HUES64 (cell line): Measurements from ENCODE around the gene KCNQ5.

Source experiments
- H3K27ac ChIP-seq: 2 replicates; pipeline ENCODE4 v1.7.0; 2013; ENCODE audit warnings: low read depth, low read length, inconsistent platforms
- H3K27me3 ChIP-seq: 2 replicates; pipeline ENCODE4 v1.6.1; 2013; ENCODE audit warnings: mild to moderate bottlenecking, low read length; ENCODE audit not compliant: insufficient read depth
- H3K36me3 ChIP-seq: 2 replicates; pipeline ENCODE4 v1.6.1; 2013; ENCODE audit warnings: mild to moderate bottlenecking, low read length; ENCODE audit not compliant: insufficient read depth
- H3K4me1 ChIP-seq: 2 replicates; pipeline ENCODE4 v1.6.1; 2013; ENCODE audit warnings: mild to moderate bottlenecking, low read length, moderate library complexity; ENCODE audit not compliant: insufficient read depth
- H3K4me3 ChIP-seq: 2 replicates; pipeline ENCODE4 v1.5.1; 2013; ENCODE audit warnings: mild to moderate bottlenecking, low read length, moderate library complexity
- H3K9ac ChIP-seq: 2 replicates; pipeline ENCODE4 v1.6.1; 2013; ENCODE audit warnings: mild to moderate bottlenecking, low read depth, low read length
- H3K9me3 ChIP-seq: 2 replicates; pipeline ENCODE4 v1.6.1; 2013; ENCODE audit warnings: low read depth, low read length; ENCODE audit not compliant: insufficient read depth
- WGBS: fragments of 150-250, 120-280 bp; methylation state at CpG from one replicate; pipeline ENCODE4 v1.1.7; 2013; ENCODE audit warnings: missing lambda C conversion rate; 5-methylcytosine and 5-hydroxymethylcytosine counted together

Gene KCNQ5

DNA sequence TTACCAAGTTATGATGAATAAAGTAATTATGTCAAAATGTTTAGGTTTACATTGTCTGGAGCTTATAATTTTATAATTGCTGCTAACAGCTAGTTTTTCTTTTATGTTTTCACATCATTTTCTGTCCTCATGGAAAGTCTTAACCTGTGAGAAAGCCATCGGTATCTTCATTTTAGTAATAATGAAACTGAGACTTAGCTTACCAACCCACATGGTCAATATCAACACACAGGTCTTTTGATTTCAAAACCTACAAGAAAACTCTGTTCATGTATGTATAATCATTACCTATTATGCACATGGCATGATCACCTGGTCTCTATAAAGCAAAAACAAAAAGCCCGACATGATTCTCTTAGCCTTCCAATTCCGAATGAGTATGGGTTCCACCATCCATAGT, 61.9 kb downstream of the KCNQ5 start:
- no peak overlapping the region for H3K4me3 ChIP-seq
- 98% methylated on average over 3 of the region's 3 CpGs for WGBS
- H3K9me3 ChIP-seq: no peaks in the 10 kb centered on the region

DNA sequence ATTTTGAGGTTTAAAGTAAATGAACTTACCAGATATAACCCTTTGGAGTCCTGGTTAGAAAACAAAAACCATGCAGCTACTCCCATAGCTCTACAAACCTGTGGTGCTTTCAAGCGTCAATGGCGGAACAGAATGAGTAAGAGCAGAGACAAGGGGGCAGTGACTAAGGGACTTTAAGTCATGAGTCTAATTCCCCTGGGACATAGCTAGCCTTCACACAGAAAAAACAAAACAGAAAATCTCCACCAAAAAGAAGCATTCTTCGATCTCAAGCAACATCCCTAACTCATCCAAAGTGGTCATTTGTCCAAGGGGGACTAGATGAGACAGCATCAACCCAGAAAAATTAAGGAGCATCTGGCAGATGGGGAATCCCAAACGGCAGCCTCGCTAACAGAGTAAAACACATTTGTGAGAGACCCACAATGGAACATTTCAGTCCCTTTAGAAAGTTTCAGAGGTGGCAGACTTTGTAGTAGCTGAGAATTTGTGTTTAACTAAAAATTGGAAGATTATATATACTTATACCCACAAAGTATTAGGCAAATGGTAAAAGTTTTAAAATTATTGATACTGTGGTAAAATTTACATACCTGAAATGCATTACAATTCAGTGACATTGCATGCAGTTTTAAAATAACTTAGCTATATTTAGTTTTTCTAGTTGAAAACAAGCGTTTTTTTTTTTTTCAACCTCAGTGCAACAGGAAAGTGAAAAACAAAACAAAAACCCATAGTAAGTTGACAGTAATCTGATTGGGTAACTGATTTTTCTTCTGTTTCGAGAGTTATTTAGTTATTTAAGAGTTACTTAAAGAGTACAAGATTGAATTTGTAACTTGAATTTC, 67.5 kb downstream of the KCNQ5 start:
- Histone ChIP-seq H3K36me3 (no peaks in the 10 kb centered on the region), H3K4me3 (no peak overlapping the region), H3K4me1 (no peaks in the 10 kb centered on the region), H3K27me3 (no peaks in the 10 kb centered on the region), H3K27ac (no peak overlapping the region), H3K9ac (no peak overlapping the region), H3K9me3 (no peaks in the 10 kb centered on the region)
- WGBS: 97% methylated on average over 6 of the region's 7 CpGs

More for the DNA sequence above, 61.9 kb downstream of the KCNQ5 start:
- no peaks in the 10 kb centered on the region for H3K27me3 ChIP-seq
- H3K27ac ChIP-seq: no peak overlapping the region
- H3K36me3 ChIP-seq: no peaks in the 10 kb centered on the region
- no peak overlapping the region for H3K9ac ChIP-seq
- H3K4me1 ChIP-seq: no peaks in the 10 kb centered on the region

DNA sequence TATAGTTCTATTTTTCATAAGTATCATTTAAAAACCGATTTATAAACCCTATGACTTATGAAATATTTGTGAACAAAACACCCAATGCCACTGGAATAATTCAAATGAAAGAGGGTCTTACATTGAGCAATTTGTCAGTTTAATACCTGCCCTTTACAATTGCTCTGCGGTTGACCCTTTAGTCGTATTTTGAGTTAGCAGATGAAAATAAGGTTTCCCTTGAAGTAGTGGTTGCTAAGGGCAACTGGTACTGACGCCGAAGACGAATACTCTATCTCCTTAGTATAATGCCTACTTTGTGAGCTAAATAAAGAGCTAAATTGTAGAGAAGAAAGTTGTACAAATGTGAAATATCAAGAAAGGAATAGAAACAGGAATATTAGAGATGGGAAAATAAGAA, 69.4 kb downstream of the KCNQ5 start:
- WGBS: 79% methylated on average over 4 of the region's 6 CpGs

DNA sequence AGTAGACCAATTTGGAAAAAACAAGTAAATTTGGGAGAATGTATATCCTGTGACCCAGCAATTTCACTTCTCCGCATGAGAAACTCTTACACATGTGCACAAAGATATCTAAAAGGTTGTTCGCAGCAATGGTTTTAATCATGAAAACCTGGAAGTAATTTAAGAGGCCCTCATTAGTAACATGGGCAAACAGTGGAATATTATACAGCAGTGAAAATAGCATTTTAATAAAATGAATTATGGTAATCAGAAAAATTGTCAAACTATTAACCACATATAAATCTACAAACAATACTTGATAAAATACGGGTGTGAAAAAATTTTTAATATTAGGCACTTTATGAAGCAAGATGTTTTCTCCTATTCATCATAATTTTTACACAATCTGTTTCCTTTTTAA, 74.2 kb downstream of the KCNQ5 start:
- Histone ChIP-seq H3K36me3 (no peaks in the 10 kb centered on the region), H3K9me3 (no peaks in the 10 kb centered on the region), H3K4me3 (no peak overlapping the region), H3K27ac (no peak overlapping the region), H3K27me3 (no peaks in the 10 kb centered on the region), H3K4me1 (no peaks in the 10 kb centered on the region), H3K9ac (no peak overlapping the region)
- WGBS: 100% methylated on average over 1 of the region's 3 CpGs

More for the DNA sequence above, 69.4 kb downstream of the KCNQ5 start:
- no peak overlapping the region for H3K4me3 ChIP-seq
- no peak overlapping the region for H3K27ac ChIP-seq
- no peak overlapping the region for H3K9ac ChIP-seq
- H3K36me3 ChIP-seq: no peaks in the 10 kb centered on the region
- no peaks in the 10 kb centered on the region for H3K9me3 ChIP-seq
- no peaks in the 10 kb centered on the region for H3K27me3 ChIP-seq
- no peaks in the 10 kb centered on the region for H3K4me1 ChIP-seq

DNA sequence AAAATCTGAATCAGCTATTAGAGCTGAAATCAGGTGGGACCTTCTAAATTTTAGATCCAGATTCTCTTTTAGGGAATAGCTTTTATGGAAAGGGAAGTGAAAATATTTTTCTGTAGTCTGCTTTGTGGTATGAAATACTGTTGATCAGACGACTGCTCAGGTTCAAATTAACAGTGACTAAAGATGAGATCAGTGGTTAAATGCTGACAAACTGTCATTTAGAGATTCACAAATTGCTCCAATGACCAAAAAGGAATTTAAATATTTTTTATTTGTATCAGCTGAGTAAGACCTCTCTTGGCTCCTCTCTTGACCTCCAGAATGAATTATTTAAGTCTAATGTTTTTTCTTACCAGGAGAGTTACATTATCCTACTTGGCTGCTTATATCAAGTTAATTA, 77.3 kb downstream of the KCNQ5 start:
- H3K9ac ChIP-seq: no peak overlapping the region
- H3K27ac ChIP-seq: no peak overlapping the region
- no peaks in the 10 kb centered on the region for H3K9me3 ChIP-seq
- WGBS: 93% methylated on average over 1 of the region's 1 CpG
- H3K4me3 ChIP-seq: no peak overlapping the region
- H3K4me1 ChIP-seq: no peaks in the 10 kb centered on the region
- H3K27me3 ChIP-seq: no peaks in the 10 kb centered on the region
- H3K36me3 ChIP-seq: no peaks in the 10 kb centered on the region

DNA sequence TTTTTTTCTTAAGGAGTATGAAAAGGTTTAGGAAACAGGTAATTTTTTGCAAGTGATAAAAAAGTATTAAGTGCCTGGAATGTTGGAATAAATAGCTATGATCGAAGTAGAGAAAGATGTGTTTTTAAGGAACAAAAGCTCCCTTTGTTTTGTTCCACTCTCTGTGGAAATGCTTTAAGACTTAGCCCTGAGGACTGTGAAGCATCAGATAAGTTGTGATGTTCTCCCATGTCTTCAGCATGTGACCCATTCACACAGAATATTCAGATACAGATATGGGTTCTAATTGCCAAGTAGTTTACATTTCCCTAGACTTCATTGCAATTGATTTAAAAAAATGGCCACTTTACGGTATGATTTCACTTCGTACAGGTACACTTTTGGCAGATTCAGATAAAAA, 80.6 kb downstream of the KCNQ5 start:
- WGBS: 90% methylated on average over 3 of the region's 3 CpGs
- Histone ChIP-seq H3K27ac (no peak overlapping the region), H3K4me3 (no peak overlapping the region), H3K9me3 (no peaks in the 10 kb centered on the region), H3K4me1 (no peaks in the 10 kb centered on the region), H3K9ac (no peak overlapping the region), H3K36me3 (no peaks in the 10 kb centered on the region), H3K27me3 (no peaks in the 10 kb centered on the region)

DNA sequence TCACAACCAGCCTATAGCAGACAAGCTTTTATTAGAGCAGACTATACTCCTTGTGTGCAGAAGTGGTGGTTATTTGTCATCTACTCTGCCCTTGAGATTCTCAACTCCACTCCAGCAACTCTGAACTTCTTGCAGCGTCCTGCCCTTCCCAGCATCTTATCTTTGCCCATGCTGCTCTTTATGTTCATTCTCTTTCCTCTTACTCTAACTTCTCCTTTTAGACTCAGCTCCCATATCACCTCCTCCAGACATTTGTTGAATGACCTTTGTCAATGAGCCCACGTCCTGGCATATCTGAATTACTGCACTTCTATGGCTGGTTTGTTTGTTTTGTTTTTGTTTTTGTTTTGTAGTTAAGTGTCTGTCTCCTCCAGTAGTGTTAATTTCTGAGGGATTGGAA, 81.2 kb downstream of the KCNQ5 start:
- Histone ChIP-seq H3K4me1 (no peaks in the 10 kb centered on the region), H3K4me3 (no peak overlapping the region), H3K36me3 (no peaks in the 10 kb centered on the region), H3K27ac (no peak overlapping the region), H3K27me3 (no peaks in the 10 kb centered on the region), H3K9me3 (no peaks in the 10 kb centered on the region), H3K9ac (no peak overlapping the region)
- 88% methylated on average over 2 of the region's 2 CpGs for WGBS

DNA sequence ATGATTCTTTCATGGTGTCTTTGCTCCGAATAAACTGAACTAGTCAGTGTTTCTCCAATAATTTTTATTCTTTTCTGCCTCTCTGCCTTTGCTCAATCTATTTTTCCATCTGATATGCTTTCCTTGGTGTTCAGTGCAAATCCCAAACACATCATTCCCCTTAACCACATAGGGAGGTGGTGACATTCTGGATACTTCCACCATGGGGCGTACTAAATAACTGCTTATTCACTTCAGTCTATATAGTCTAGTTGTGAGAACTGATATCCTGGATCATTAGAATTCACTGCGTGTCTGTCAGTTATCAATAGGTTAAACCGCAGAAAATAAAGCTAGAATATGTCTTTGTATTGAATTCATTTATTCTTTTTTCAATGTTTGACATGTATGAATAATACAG, 83.1 kb downstream of the KCNQ5 start:
- Histone ChIP-seq H3K4me1 (no peaks in the 10 kb centered on the region), H3K9me3 (no peaks in the 10 kb centered on the region), H3K27me3 (no peaks in the 10 kb centered on the region), H3K36me3 (no peaks in the 10 kb centered on the region), H3K9ac (no peak overlapping the region), H3K4me3 (no peak overlapping the region), H3K27ac (no peak overlapping the region)
- WGBS: 93% methylated on average over 4 of the region's 4 CpGs

DNA sequence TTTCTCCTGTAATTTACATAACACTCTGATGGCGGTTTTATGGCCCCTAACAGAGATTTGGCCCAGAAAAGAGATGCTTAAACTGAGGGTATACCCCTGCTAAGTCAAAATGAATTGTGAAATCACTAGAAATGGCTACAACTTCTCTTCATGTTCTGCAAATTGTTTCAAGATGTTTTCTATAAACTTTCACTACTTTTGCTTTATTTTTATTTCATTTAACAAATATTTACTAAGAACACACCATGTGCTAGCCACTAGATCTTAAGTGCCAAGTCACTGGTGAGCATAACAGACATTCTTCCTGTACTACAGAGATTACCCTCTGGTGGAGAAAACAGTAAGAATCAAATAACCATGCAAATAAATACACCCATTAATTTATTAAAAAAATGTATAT, 87.6 kb downstream of the KCNQ5 start:
- Histone ChIP-seq H3K27me3 (no peaks in the 10 kb centered on the region), H3K4me3 (no peak overlapping the region), H3K9me3 (no peaks in the 10 kb centered on the region), H3K27ac (no peak overlapping the region), H3K9ac (no peak overlapping the region), H3K4me1 (no peaks in the 10 kb centered on the region), H3K36me3 (no peaks in the 10 kb centered on the region)
- 88% methylated on average over 1 of the region's 1 CpG for WGBS

DNA sequence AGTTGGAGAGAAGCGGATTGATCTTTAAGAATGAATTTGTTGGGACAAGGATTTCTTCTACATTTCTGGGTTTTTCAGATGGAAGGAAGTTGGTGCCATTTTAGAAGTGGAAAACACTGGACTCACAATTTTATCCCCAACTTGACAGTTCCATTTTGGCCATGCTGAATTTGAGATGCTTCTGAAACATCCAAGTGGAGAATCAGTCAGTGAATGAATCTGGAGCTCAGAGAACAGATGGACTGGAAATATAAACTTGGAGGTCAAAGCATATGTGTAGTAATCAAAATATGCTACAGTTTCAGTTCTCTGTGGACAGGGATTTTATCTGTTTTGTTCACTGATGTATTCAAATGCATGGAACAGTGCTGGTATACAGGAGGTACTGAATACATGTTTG, 89.9 kb downstream of the KCNQ5 start:
- H3K36me3 ChIP-seq: no peaks in the 10 kb centered on the region
- H3K9me3 ChIP-seq: no peaks in the 10 kb centered on the region
- no peaks in the 10 kb centered on the region for H3K27me3 ChIP-seq
- WGBS: 97% methylated on average over 1 of the region's 1 CpG
- H3K4me3 ChIP-seq: no peak overlapping the region
- H3K4me1 ChIP-seq: no peaks in the 10 kb centered on the region
- no peak overlapping the region for H3K9ac ChIP-seq
- H3K27ac ChIP-seq: no peak overlapping the region

DNA sequence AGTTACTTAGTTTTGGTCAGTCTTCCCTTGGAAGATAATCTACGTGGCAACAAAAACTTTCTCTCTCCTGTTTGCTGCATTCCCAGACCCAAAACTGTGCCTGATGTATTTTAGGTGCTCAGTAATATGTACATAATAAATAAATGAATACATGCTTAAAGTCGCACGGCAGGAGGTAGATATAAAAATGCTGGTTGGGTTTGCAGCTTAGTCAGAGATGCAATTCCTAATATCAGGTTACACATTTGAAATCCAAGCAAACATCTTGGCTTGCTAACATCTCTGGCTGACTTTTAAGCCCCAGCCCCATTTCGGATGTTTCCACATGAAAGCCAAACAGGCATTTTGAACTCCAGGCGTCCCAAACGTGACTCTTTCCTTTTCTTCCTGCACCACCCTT, 91.0 kb downstream of the KCNQ5 start:
- Histone ChIP-seq H3K4me1 (no peaks in the 10 kb centered on the region), H3K9ac (no peak overlapping the region), H3K27ac (no peak overlapping the region), H3K4me3 (no peak overlapping the region), H3K9me3 (no peaks in the 10 kb centered on the region), H3K36me3 (no peaks in the 10 kb centered on the region), H3K27me3 (no peaks in the 10 kb centered on the region)
- 81% methylated on average over 3 of the region's 6 CpGs for WGBS

DNA sequence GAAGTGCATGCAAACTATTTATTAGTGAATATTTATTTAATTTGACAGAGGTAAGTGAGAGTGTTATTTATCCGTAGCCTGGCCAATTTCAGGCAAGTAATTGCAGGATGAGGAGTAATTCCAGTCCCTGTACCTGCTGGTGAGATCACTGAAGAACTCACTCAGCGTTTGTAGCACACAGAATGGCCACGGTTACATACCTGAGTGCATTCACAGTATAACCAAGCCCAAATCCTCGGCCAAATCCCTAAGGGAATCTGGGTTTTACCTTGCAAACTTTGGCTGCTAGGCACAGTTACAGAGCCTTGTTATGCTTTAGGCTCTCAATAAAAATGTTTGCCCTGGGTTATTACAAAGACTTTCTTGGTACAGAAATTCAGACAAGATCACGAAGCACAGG, 93.3 kb downstream of the KCNQ5 start:
- Histone ChIP-seq H3K27ac (no peak overlapping the region), H3K4me3 (no peak overlapping the region), H3K36me3 (no peaks in the 10 kb centered on the region), H3K4me1 (no peaks in the 10 kb centered on the region), H3K27me3 (no peaks in the 10 kb centered on the region), H3K9me3 (no peaks in the 10 kb centered on the region), H3K9ac (no peak overlapping the region)
- 89% methylated on average over 5 of the region's 5 CpGs for WGBS
